LNCaP clone FGC (cell line): Measurements from ENCODE around the gene CREBBP.

Experiments used
- DNase-seq: peaks from one replicate; pipeline ENCODE4 v3.0.0-alpha.2; 2011; ENCODE audit warnings: low read depth
- H3K4me3 ChIP-seq: 2 replicates; pipeline ENCODE4 v1.5.1; 2011; ENCODE audit warnings: mild to moderate bottlenecking, low read depth, low read length, control low read depth
- TF ChIP-seq, protein P1 (sequence below): IDR thresholded peaks from 2 replicates; pipeline ENCODE4 v1.5.1; 2012; ENCODE audit warnings: mild to moderate bottlenecking; ENCODE audit not compliant: control insufficient read depth, insufficient read depth; ENCODE audit errors: extremely low read depth

CREBBP gene

GRCh38 chr16:3846087-3846486, 34.4 kb downstream of the CREBBP start:
- no peak for DNase-seq
- H3K4me3 ChIP-seq = no peak overlapping the region
- TF ChIP-seq, protein P1, sequence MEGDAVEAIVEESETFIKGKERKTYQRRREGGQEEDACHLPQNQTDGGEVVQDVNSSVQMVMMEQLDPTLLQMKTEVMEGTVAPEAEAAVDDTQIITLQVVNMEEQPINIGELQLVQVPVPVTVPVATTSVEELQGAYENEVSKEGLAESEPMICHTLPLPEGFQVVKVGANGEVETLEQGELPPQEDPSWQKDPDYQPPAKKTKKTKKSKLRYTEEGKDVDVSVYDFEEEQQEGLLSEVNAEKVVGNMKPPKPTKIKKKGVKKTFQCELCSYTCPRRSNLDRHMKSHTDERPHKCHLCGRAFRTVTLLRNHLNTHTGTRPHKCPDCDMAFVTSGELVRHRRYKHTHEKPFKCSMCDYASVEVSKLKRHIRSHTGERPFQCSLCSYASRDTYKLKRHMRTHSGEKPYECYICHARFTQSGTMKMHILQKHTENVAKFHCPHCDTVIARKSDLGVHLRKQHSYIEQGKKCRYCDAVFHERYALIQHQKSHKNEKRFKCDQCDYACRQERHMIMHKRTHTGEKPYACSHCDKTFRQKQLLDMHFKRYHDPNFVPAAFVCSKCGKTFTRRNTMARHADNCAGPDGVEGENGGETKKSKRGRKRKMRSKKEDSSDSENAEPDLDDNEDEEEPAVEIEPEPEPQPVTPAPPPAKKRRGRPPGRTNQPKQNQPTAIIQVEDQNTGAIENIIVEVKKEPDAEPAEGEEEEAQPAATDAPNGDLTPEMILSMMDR = no peak

- DNase-seq = no peak
- no peak overlapping the region for H3K4me3 ChIP-seq
- TF ChIP-seq, protein P1 = no peak
Measured at GRCh38 chr16:3842994-3843393, 37.5 kb downstream of the CREBBP start.

DNA sequence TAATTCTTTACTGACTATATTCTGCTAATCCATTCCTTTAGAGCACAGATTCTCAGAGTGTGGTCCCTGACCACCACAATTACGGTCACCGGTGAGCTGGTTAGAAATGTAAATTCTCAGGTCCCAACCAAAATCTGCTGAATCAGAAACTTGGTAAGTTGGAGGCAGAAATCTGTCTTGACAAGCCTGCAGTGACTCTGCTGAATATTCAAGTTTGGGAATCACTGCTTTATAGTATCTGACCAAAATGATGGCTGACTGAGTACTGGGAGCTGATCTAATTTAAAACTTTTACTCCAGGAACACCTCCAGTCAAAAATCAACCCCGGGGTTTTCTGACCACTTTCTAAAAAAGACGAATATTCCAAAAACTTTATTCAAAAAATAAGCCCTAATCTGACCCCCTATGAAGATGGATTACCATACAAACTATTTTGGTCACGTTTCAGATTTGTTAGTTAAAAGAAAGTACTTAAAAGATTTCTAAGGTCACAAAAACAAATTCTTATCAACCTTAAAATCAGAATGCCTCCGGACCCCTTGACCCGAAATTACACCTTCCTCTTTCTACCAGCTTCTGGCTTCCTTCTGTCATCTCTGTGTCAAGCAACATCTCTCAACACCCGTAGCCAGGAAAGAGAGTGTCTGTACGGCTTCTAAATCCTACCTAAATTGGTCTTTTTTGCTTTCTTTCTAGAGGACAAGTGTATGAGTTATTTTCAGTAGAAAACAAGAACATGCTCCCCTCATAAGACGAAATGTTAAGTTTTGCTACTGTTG, 38.6 kb downstream of the CREBBP start:
- H3K4me3 ChIP-seq = no peak overlapping the region
- DNase-seq = no peak
- TF ChIP-seq, protein P1 = no peak

GRCh38 chr16:3839402-3840184, 40.9 kb downstream of the CREBBP start:
- TF ChIP-seq, protein P1 = no peak
- no peak overlapping the region for H3K4me3 ChIP-seq
- no peak for DNase-seq

- TF ChIP-seq, protein P1 = no peak
- no peak overlapping the region for H3K4me3 ChIP-seq
- DNase-seq = no peak
Measured at GRCh38 chr16:3838600-3839401, 41.7 kb downstream of the CREBBP start.

GRCh38 chr16:3837851-3838586, 42.5 kb downstream of the CREBBP start:
- DNase-seq = no peak
- TF ChIP-seq, protein P1 = no peak
- H3K4me3 ChIP-seq = no peak overlapping the region
